ENCODE data around the gene SGTA.

- TF ChIP-seq CTCF (IDR thresholded peaks at IDR 0.05; ENCODE audit: low read depth, low read length) = no peak
- no peak for TF ChIP-seq EZH2phosphoT487 (IDR thresholded peaks at IDR 0.05; ENCODE audit: low read depth)
Measured at GRCh38 chr19:2790194-2790556, 7.1 kb upstream of the SGTA start.
